Esophagus squamous epithelium (tissue), 4 donors: ENCODE results near the gene FOXL3.

ENCODE experiments used
- CTCF ChIP-seq, 6 experiments: fragments of 450-650 bp in 4 of 6; fragments of 200-600 bp in 2 of 6; sonication (generic) in 2 of 6; IDR thresholded peaks; one replicate each; pipeline ENCODE4 v1.5.1; 2016 to 2019; ENCODE audit warnings: antibody characterized with exemption in 6 of 6, mild to moderate bottlenecking in 4 of 6, moderate library complexity in 4 of 6
- POLR2A ChIP-seq, 4 donors: fragments of 450-650 bp; IDR thresholded peaks; one replicate each; pipeline ENCODE4 v1.6.1; 2017; ENCODE audit warnings: antibody characterized with exemption in 4 of 4, mild to moderate bottlenecking in 4 of 4, moderate library complexity in 3 of 4

GRCh38 chr7:338295-339061, 48.5 kb downstream of the FOXL3 start:
- TF ChIP-seq POLR2A (IDR thresholded peaks at IDR 0.05) (no peak), CTCF (IDR thresholded peaks at IDR 0.05) (no peak)
